Naive thymus-derived CD4-positive, alpha-beta T cell (primary cell): ENCODE measurements around the gene SLC7A6. TPM values are rescaled to one million over a fixed set of nuclear protein-coding genes. Genes with fewer than 3 reads are reported as not detected.
A peak's percentile ranks its signal among the peaks of the same experiment; 100 is the strongest.

Source experiments
- ATAC-seq: fragments of 150-1000 bp; cut with Tn5 transposase; 2 replicates; pipeline ENCODE4 v1.10.0; 2021; ENCODE audit warnings: mild to moderate bottlenecking, moderate library complexity
- CTCF ChIA-PET: fragments of 350-600 bp; sonication (Branson Sonifier 250); formaldehyde crosslinking; loops from one replicate; lab custom pipeline; 2021; ENCODE audit warnings: antibody characterized with exemption; lab: Charles Lee
- POLR2A ChIA-PET: fragments of 350-600 bp; sonication (Branson Sonifier 250); formaldehyde crosslinking; loops from one replicate; lab custom pipeline; 2021; ENCODE audit warnings: antibody characterized with exemption, inconsistent platforms; lab: Charles Lee
- DNase-seq, 9 donors: peaks; one replicate each; pipeline versions ENCODE4 v3.0.0 to v3.0.0-alpha.2; 2020 to 2022; ENCODE audit warnings: mixed read lengths in 1 of 9
- H3K27ac ChIP-seq: one replicate; pipeline ENCODE4 v1.7.0; 2013; ENCODE audit warnings: mild to moderate bottlenecking, low read depth, low read length, moderate library complexity
- H3K27me3 ChIP-seq, 2 donors: one replicate each; pipeline ENCODE4 v1.7.0; 2013; ENCODE audit warnings: low read length in 2 of 2, mild to moderate bottlenecking in 2 of 2, moderate library complexity in 2 of 2; ENCODE audit not compliant: control insufficient read depth in 2 of 2, insufficient read depth in 2 of 2
- H3K36me3 ChIP-seq, 3 experiments: 1 replicate in 2 of 3; 2 replicates in 1 of 3; pipeline ENCODE4 v1.7.0; 2013; ENCODE audit warnings: low read length in 3 of 3, mild to moderate bottlenecking in 3 of 3, moderate library complexity in 1 of 3; ENCODE audit not compliant: insufficient read depth in 3 of 3, control insufficient read depth in 2 of 3
- H3K4me1 ChIP-seq, 2 donors: one replicate each; pipeline ENCODE4 v1.7.0; 2013; ENCODE audit warnings: low read length in 2 of 2, mild to moderate bottlenecking in 2 of 2, moderate library complexity in 1 of 2; ENCODE audit not compliant: control insufficient read depth in 2 of 2, insufficient read depth in 2 of 2
- H3K4me3 ChIP-seq: 2 replicates; pipeline ENCODE4 v1.7.0; 2013; ENCODE audit warnings: mild to moderate bottlenecking, low read length
- H3K9me3 ChIP-seq, 3 experiments: 1 replicate in 2 of 3; 2 replicates in 1 of 3; pipeline ENCODE4 v1.7.0; 2013; ENCODE audit warnings: low read length in 3 of 3; ENCODE audit not compliant: control insufficient read depth in 2 of 3
- H3K27ac Mint-ChIP-seq, 9 donors: one replicate each; pipeline ENCODE4 v1.8.0; 2020 to 2022; ENCODE audit warnings: mixed read lengths in 9 of 9, mild to moderate bottlenecking in 8 of 9, moderate library complexity in 5 of 9, inconsistent platforms in 2 of 9
- H3K27me3 Mint-ChIP-seq, 5 donors: one replicate each; pipeline ENCODE4 v1.8.0; 2021 to 2022; ENCODE audit warnings: mixed read lengths in 5 of 5, mild to moderate bottlenecking in 1 of 5
- H3K36me3 Mint-ChIP-seq, 5 donors: one replicate each; pipeline ENCODE4 v1.8.0; 2020 to 2022; ENCODE audit warnings: mixed read lengths in 5 of 5, mild to moderate bottlenecking in 3 of 5, inconsistent platforms in 1 of 5
- H3K4me1 Mint-ChIP-seq, 7 donors: one replicate each; pipeline ENCODE4 v1.8.0; 2020 to 2022; ENCODE audit warnings: mixed read lengths in 7 of 7, mild to moderate bottlenecking in 3 of 7, inconsistent platforms in 1 of 7
- H3K4me3 Mint-ChIP-seq, 10 donors: one replicate each; pipeline ENCODE4 v1.8.0; 2020 to 2022; ENCODE audit warnings: mild to moderate bottlenecking in 10 of 10, mixed read lengths in 10 of 10, moderate library complexity in 6 of 10, inconsistent platforms in 2 of 10
- H3K9me3 Mint-ChIP-seq, 11 donors: one replicate each; pipeline ENCODE4 v1.8.0; 2020 to 2022; ENCODE audit warnings: mixed read lengths in 11 of 11, mild to moderate bottlenecking in 4 of 11, inconsistent platforms in 1 of 11, moderate library complexity in 1 of 11
- intact Hi-C, 2 donors: fragments of 100-400 bp; cut with micrococcal nuclease; formaldehyde crosslinking; loops; one replicate each; pipeline ENCODE4 v1.15.1; 2023
- polyA plus RNA-seq, 2 donors: library from polyadenylated mRNA; unstranded; fragments of 300-500 nt; fragmentation: Illumina TruSeq; gene quantifications; one replicate each; pipeline ENCODE4 v1.2.3, GENCODE V29; 2021
- total RNA-seq, 6 experiments: library from RNA in 5 of 6; stranded (reverse) in 5 of 6; gene quantifications; 1 replicate in 5 of 6; 2 replicates in 1 of 6; pipeline ENCODE4 v1.2.3 and lab custom pipeline; 2021 to 2026

SLC7A6 gene
- total and polyA plus RNA-seq, 7 experiments from 2014 or later = 29.3 to 248 (median 163) TPM

DNA sequence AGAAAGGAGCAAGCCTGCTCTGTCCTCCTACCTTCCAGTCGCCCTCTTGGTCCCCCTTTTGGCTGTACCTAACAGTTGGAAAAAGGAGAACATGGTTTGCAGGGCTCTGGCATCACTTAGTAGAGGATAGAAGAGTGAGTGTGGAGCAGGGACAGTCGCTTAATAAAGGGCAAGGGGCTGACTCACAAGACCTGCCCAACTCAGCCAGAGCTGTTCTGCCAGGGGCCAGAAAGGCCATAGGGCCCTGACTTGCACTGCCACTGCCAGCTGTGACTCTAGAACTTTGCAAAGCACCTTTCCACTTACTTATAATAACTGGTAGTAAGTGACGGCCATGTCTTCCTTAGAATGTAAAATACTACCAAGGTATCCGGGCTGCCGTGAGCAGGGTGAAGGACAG is 60.0 kb downstream of the SLC7A6 start:
- Histone ChIP-seq H3K27ac (no peak overlapping the region), H3K4me1 (peaks cover 0 to 4% of the 10 kb centered on the region in 2 donors), H3K36me3 (peaks cover 0 to 53% (median 7%) of the 10 kb centered on the region in 3 experiments), H3K9me3 (no peaks in the 10 kb centered on the region), H3K27me3 (no peaks in the 10 kb centered on the region), H3K4me3 (no peak overlapping the region)
- ATAC-seq (no peak), DNase-seq (no peak)
- H3K27ac Mint-ChIP-seq = peak overlapping the region in 1 of 9 donors; percentile 51
- no peaks in the 10 kb centered on the region for H3K9me3 Mint-ChIP-seq
- no peak overlapping the region for H3K4me3 Mint-ChIP-seq
- intact Hi-C loops = no loop called here
- CTCF ChIA-PET = interaction anchor here (0.6 to 8.2 kb wide), 4 partner anchors 14 to 230 kb away, joined by 3 to 224 read pairs (median 4); partner anchors contain the start of genes PRMT7, SLC7A6 and SLC7A6OS
- POLR2A ChIA-PET = interaction anchor here (1.0 kb wide), 1 partner anchor 60 kb away, joined by 5 read pairs; the partner anchor contains the start of gene SLC7A6
- peaks cover 0 to 25% (median 9%) of the 10 kb centered on the region in 5 donors for H3K36me3 Mint-ChIP-seq
- peaks cover 8 to 23% (median 18%) of the 10 kb centered on the region in 7 donors for H3K4me1 Mint-ChIP-seq
- H3K27me3 Mint-ChIP-seq = no peaks in the 10 kb centered on the region

DNA sequence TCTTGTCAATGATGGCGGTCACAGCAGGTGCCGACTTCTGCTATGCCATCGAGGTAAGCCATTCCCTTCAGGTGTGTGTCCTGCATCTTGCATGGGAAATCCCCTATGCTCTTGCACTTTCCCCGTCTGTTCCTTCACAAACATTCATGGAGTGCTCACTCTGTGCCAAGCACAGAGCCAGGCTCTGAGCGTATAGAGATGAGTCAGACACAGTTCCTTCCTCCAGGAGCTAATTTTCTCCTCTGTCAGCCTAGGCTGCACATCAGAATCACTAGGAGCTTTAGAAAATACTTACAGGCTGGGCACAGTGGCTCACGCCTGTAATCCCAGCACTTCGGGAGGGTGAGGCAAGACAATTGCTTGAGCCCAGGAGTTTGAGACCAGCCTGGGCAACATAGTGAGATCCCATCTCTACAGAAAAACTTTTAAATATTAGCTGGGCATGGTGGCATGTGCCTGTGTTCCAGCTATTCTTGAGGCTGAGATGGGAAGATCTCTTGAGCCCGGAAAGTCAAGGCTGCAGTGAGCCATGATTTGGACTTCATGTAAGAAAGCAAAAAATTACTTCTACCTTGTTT is 60.5 kb downstream of the SLC7A6 start:
- no peak for ATAC-seq
- intact Hi-C loops = loop anchor here in 1 of 2 donors (5.0 kb wide), 1 partner anchor 33 kb away; no protein-coding TSS in a partner anchor
- no peak for DNase-seq
- ChIA-PET POLR2A (interaction anchor here (1.1 to 6.0 kb wide), 2 partner anchors 51 to 63 kb away, joined by 4 to 68 read pairs; partner anchors contain the start of gene SLC7A6), CTCF (interaction anchor here (0.6 to 8.2 kb wide), 2 partner anchors 26 to 64 kb away, joined by 4 to 224 read pairs; partner anchors contain the start of gene SLC7A6)
- no peak overlapping the region for H3K4me3 Mint-ChIP-seq
- peaks cover 0 to 52% (median 7%) of the 10 kb centered on the region in 3 experiments for H3K36me3 ChIP-seq
- no peaks in the 10 kb centered on the region for H3K27me3 ChIP-seq
- no peak overlapping the region for H3K27ac ChIP-seq
- H3K4me1 Mint-ChIP-seq = peaks cover 8 to 20% (median 15%) of the 10 kb centered on the region in 7 donors
- no peaks in the 10 kb centered on the region for H3K9me3 Mint-ChIP-seq
- peaks cover 0 to 4% of the 10 kb centered on the region in 2 donors for H3K4me1 ChIP-seq
- H3K27me3 Mint-ChIP-seq = no peaks in the 10 kb centered on the region
- H3K9me3 ChIP-seq = no peaks in the 10 kb centered on the region
- H3K27ac Mint-ChIP-seq = peak overlapping the region in 2 of 9 donors; percentile 43 to 51
- H3K4me3 ChIP-seq = no peak overlapping the region
- peaks cover 0 to 22% (median 9%) of the 10 kb centered on the region in 5 donors for H3K36me3 Mint-ChIP-seq

GRCh38 chr16:68328151-68328859 is 64.0 kb downstream of the SLC7A6 start:
- ChIA-PET POLR2A (interaction anchor here (0.8 to 6.0 kb wide), 6 partner anchors 9 to 71 kb away, joined by 3 to 68 read pairs (median 5); partner anchors contain the start of genes PRMT7, SLC7A6 and SLC7A6OS), CTCF (interaction anchor here (0.6 to 8.2 kb wide), 23 partner anchors 9 to 206 kb away, joined by 3 to 224 read pairs (median 4); partner anchors contain the start of genes PRMT7, SLC7A6 and SLC7A6OS)
- peak overlapping the region in 4 of 9 donors; percentile 0 to 57 (median 9) for H3K27ac Mint-ChIP-seq
- H3K27ac ChIP-seq = no peak overlapping the region
- H3K4me1 ChIP-seq = peaks cover 0 to 16% of the 10 kb centered on the region in 2 donors
- ATAC-seq (peak; percentile 99), DNase-seq (peak; percentile 52 to 81 (median 77))
- intact Hi-C loops = loop anchor here (1.0 to 5.0 kb wide), 7 partner anchors 17 to 234 kb away; partner anchors contain the start of genes PRMT7 (in 1 of the 2) and SLC7A6OS (in 1 of the 2)
- H3K4me3 ChIP-seq = no peak overlapping the region
- no peaks in the 10 kb centered on the region for H3K27me3 ChIP-seq
- peaks cover 16 to 28% (median 19%) of the 10 kb centered on the region in 7 donors for H3K4me1 Mint-ChIP-seq
- no peaks in the 10 kb centered on the region for H3K9me3 ChIP-seq
- H3K36me3 Mint-ChIP-seq = peaks cover 0 to 23% (median 13%) of the 10 kb centered on the region in 5 donors
- no peaks in the 10 kb centered on the region for H3K27me3 Mint-ChIP-seq
- H3K4me3 Mint-ChIP-seq = no peak overlapping the region
- no peaks in the 10 kb centered on the region for H3K9me3 Mint-ChIP-seq
- peaks cover 0 to 41% (median 8%) of the 10 kb centered on the region in 3 experiments for H3K36me3 ChIP-seq

DNA sequence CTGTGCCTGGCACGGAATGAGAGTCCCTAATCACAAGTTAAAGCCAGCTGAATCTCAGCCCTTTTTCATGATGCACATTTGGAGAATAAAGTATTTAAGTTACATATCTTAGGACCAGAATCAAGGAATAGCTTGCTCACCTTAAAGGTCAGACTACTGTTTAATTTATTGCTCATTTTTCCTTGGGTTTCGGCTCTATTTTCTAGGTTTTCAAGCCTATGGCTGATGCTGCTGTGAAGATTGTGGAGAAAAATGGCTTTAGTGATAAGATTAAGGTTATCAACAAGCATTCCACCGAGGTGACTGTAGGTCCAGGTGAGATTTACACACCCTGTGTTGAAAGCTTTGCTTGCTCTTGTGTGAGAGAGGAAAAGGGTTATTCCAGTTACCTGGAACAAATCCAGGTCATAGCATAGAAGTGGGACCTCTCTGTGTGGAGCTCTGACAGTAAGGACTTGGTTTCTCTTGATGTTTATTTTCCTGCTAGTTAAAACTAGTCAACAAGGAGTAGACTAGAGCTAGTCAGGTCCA is 64.6 kb downstream of the SLC7A6 start:
- H3K4me1 ChIP-seq = peaks cover 0 to 16% of the 10 kb centered on the region in 2 donors
- Mint-ChIP-seq H3K9me3 (no peaks in the 10 kb centered on the region), H3K4me3 (no peak overlapping the region), H3K27ac (peak overlapping the region in 4 of 9 donors; percentile 0 to 57 (median 9)), H3K36me3 (peaks cover 0 to 21% (median 13%) of the 10 kb centered on the region in 5 donors), H3K27me3 (no peaks in the 10 kb centered on the region), H3K4me1 (peaks cover 16 to 28% (median 19%) of the 10 kb centered on the region in 7 donors)
- no peaks in the 10 kb centered on the region for H3K9me3 ChIP-seq
- intact Hi-C loops = loop anchor here (1.0 to 5.0 kb wide), 7 partner anchors 18 to 235 kb away; partner anchors contain the start of genes PRMT7 (in 1 of the 2) and SLC7A6OS (in 1 of the 2)
- CTCF ChIA-PET = interaction anchor here (0.6 to 8.2 kb wide), 28 partner anchors 9 to 1286 kb away, joined by 3 to 224 read pairs (median 3); partner anchors contain the start of genes PRMT7, SLC7A6 and SLC7A6OS
- peaks cover 0 to 40% (median 8%) of the 10 kb centered on the region in 3 experiments for H3K36me3 ChIP-seq
- POLR2A ChIA-PET = interaction anchor here (0.6 to 6.0 kb wide), 8 partner anchors 9 to 501 kb away, joined by 3 to 68 read pairs (median 5); partner anchors contain the start of genes PRMT7, SLC7A6 and SLC7A6OS
- H3K27ac ChIP-seq = no peak overlapping the region
- no peak for ATAC-seq
- H3K27me3 ChIP-seq = no peaks in the 10 kb centered on the region
- no peak overlapping the region for H3K4me3 ChIP-seq
- no peak for DNase-seq

- ChIA-PET POLR2A (interaction anchor here (0.6 to 1.3 kb wide), 4 partner anchors 21 to 530 kb away, joined by 3 to 5 read pairs (median 4); partner anchors contain the start of genes PRMT7, SLC7A6 and SLC7A6OS), CTCF (interaction anchor here (0.7 to 1.7 kb wide), 3 partner anchors 10 to 70 kb away, joined by 3 to 16 read pairs (median 4); partner anchors contain the start of gene SLC7A6)
- Histone ChIP-seq H3K36me3 (peaks cover 0 to 46% (median 4%) of the 10 kb centered on the region in 3 experiments), H3K4me3 (no peak overlapping the region), H3K9me3 (no peaks in the 10 kb centered on the region), H3K27me3 (no peaks in the 10 kb centered on the region), H3K27ac (no peak overlapping the region), H3K4me1 (peaks cover 0 to 16% of the 10 kb centered on the region in 2 donors)
- DNase-seq = no peak
- Mint-ChIP-seq H3K4me1 (peaks cover 18 to 33% (median 25%) of the 10 kb centered on the region in 7 donors), H3K36me3 (peaks cover 0 to 28% (median 20%) of the 10 kb centered on the region in 5 donors), H3K27ac (peak overlapping the region in 8 of 9 donors; percentile 30 to 89 (median 66)), H3K27me3 (no peaks in the 10 kb centered on the region), H3K9me3 (no peaks in the 10 kb centered on the region), H3K4me3 (peak overlapping the region in 5 of 10 donors; percentile 30 to 62 (median 50))
- no peak for ATAC-seq
- intact Hi-C loops = no loop called here
These were observed 67.6 kb downstream of the SLC7A6 start for GRCh38 chr16:68331879-68332410.
